ENCODE data around the gene MAB21L3. TPM values are rescaled to one million over a fixed set of nuclear protein-coding genes. Genes with fewer than 3 reads are reported as not detected.
A peak's percentile ranks its signal among the peaks of the same experiment; 100 is the strongest.

The MAB21L3 gene
- total and polyA plus RNA-seq, 2 of the 13 experiments (the other 11 are each of a cell fraction or from before 2014, with no cell fraction given) = 0.55 to 4.1 TPM

GRCh38 chr1:116179419-116179818 lies 68.2 kb downstream of the MAB21L3 start (continued):
- TF ChIP-seq ZBTB2 (CRISPR knock-in tag; IDR thresholded peaks at IDR 0.05; ENCODE audit: low read depth) = no peak
- 0 out of 2 replicates have a peak, but pooled peaks have one; percentile 57 for TF ChIP-seq KDM3A (CRISPR knock-in tag; IDR thresholded peaks at IDR 0.05; ENCODE audit: low read depth)
- TF ChIP-seq ZNF567 (CRISPR knock-in tag; IDR thresholded peaks at IDR 0.05; ENCODE audit: borderline replicate concordance) = no peak
- TF ChIP-seq KLF9 (CRISPR knock-in tag; IDR thresholded peaks at IDR 0.05; ENCODE audit: low read depth) = no peak
- TF ChIP-seq EP300 (IDR thresholded peaks at IDR 0.05; ENCODE audit: low read depth in 2 of 2, low read length in 2 of 2) = peak in 1 of 2 experiments; percentile 74; a peak in 2 of 4 replicates
- TF ChIP-seq EP300 (CRISPR knock-in tag; IDR thresholded peaks at IDR 0.05; ENCODE audit: borderline replicate concordance) = no peak
- no peak for TF ChIP-seq NFIC (IDR thresholded peaks at IDR 0.05; ENCODE audit: low read length)
- peak; percentile 13; the same call in 1 of the 2 replicates for TF ChIP-seq CEBPG (CRISPR knock-in tag; IDR thresholded peaks at IDR 0.05)
- no peak for TF ChIP-seq HMGXB3 (CRISPR knock-in tag; IDR thresholded peaks at IDR 0.05; ENCODE audit: borderline replicate concordance)
- TF ChIP-seq MTA1 (CRISPR knock-in tag; IDR thresholded peaks at IDR 0.05; ENCODE audit: borderline replicate concordance) = no peak
- TF ChIP-seq ZNF891 (CRISPR knock-in tag; IDR thresholded peaks at IDR 0.05) = no peak
- TF ChIP-seq NR2F2 (IDR thresholded peaks at IDR 0.05; ENCODE audit: borderline replicate concordance, low read depth) = peak; percentile 49
- no peak for TF ChIP-seq CERS6 (CRISPR knock-in tag; IDR thresholded peaks at IDR 0.05)
- no peak for TF ChIP-seq MED8 (CRISPR knock-in tag; IDR thresholded peaks at IDR 0.05; ENCODE audit: insufficient replicate concordance)
